Ammon's horn (tissue), 1 donor: Measurements from ENCODE around the gene FASTKD2.

Source experiments
- DNase-seq: peaks from one replicate; pipeline ENCODE4 v3.0.0-alpha.2; 2016; ENCODE audit warnings: low spot score

FASTKD2 gene

DNA sequence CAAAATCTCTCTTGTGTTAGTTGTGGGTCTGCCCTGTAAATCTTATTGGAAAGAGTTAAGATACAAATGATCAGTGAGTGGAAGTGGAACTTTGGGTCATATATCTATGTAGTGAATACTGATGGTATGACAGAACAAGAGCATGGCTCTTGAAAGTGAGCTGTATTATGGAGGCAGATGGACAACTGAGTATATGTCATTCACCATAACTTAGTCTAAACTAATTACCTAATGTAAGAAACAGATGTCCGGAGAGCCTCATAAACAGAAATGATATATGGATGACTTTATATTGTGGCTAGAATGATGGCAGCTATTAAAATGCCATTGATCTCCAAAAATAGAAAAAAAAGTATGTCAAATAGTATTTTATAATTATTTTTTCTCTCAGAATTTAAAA, 72.4 kb downstream of the FASTKD2 start:
- DNase-seq: no peak

DNA sequence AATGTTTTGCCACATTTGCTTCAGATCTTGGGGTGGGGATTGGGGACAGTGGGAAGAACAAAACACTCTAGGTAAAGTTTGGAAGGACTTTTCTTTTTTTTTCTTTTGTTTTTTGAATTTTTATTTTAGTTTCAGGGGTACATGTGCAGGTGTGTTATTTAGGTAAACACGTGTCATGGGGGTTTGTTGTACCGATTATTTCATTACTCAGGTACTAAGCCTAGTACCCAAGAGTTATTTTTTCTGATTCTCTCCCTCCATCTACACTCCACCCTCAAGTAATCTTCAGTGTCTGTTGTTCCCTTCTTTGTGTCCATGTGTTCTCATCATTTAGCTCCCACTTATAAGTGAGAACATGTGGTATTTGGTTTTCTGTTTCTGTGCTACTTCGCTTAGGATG, 73.3 kb downstream of the FASTKD2 start:
- no peak for DNase-seq

DNA sequence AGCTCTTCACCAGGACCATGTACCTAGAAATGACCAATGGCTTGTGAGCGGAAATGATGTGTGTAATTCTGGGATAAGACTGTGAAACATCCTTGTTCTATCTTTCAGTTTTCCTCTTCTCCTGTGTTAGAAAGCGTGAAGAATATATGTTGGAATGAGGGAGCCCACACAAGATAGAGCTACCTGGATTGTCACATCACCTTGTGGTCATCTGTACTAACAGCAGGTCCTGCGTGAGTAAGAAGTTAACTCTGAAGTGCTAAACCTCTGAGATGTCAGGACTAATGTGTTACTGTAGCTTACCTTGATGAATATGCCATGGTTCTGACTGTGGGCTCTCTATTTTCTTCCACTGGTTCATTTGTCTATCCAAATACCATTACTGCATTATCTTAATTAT, 75.6 kb downstream of the FASTKD2 start:
- no peak for DNase-seq
